Occipital lobe (tissue), 2 donors: ENCODE data around the gene TAF11L2. TPM values are rescaled to one million over a fixed set of nuclear protein-coding genes. Genes with fewer than 3 reads are reported as not detected.
"Not testable (repeated sequence)": the region's sequence is repeated elsewhere in the genome, so short reads cannot be mapped to it uniquely, and the experiment has no call there.

Source experiments
- DNase-seq: peaks from one replicate; lab custom pipeline; 2025; lab: John Stamatoyannopoulos, UW
- total RNA-seq: library from RNA; depleted of rRNA; stranded (reverse); fragments of >200 nt; gene quantifications from one replicate; pipeline ENCODE4 v1.2.3, GENCODE V29; 2014

TAF11L2 gene
- total RNA-seq = not detected

- DNase-seq = not testable (repeated sequence)
Measured at GRCh38 chr5:17497931-17498330, at the start of gene TAF11L2. Gene TAF11L2, plus strand, starts transcription at chr5:17498231.

- no peak for DNase-seq
Measured at GRCh38 chr5:17448877-17449276, 49.2 kb upstream of the TAF11L2 start.

- DNase-seq = no peak
Measured at GRCh38 chr5:17452936-17453335, 45.1 kb upstream of the TAF11L2 start.

GRCh38 chr5:17455942-17456341 lies 42.1 kb upstream of the TAF11L2 start:
- no peak for DNase-seq

GRCh38 chr5:17461793-17462192 lies 36.2 kb upstream of the TAF11L2 start:
- no peak for DNase-seq

GRCh38 chr5:17463653-17464052 lies 34.4 kb upstream of the TAF11L2 start:
- DNase-seq = no peak

- DNase-seq = no peak
Measured at GRCh38 chr5:17470064-17470463, 28.0 kb upstream of the TAF11L2 start.

GRCh38 chr5:17475064-17475463 lies 23.0 kb upstream of the TAF11L2 start:
- not testable (repeated sequence) for DNase-seq

GRCh38 chr5:17477043-17477442 lies 21.0 kb upstream of the TAF11L2 start:
- DNase-seq = no peak

- DNase-seq = no peak
Measured at GRCh38 chr5:17477573-17478265, 20.3 kb upstream of the TAF11L2 start.

- DNase-seq = no peak
Measured at GRCh38 chr5:17481378-17481777, 16.7 kb upstream of the TAF11L2 start.

GRCh38 chr5:17482790-17483189 lies 15.2 kb upstream of the TAF11L2 start:
- no peak for DNase-seq

- DNase-seq = not testable (repeated sequence)
Measured at GRCh38 chr5:17486464-17487173, 11.4 kb upstream of the TAF11L2 start.

- no peak for DNase-seq
Measured at GRCh38 chr5:17487174-17487512, 10.9 kb upstream of the TAF11L2 start.

GRCh38 chr5:17491257-17491656 lies 6.8 kb upstream of the TAF11L2 start:
- not testable (repeated sequence) for DNase-seq

GRCh38 chr5:17492770-17493169 lies 5.3 kb upstream of the TAF11L2 start:
- no peak for DNase-seq

- DNase-seq = no peak
Measured at GRCh38 chr5:17497446-17497845, 585 bp upstream of the TAF11L2 start.

GRCh38 chr5:17511775-17512325 lies 13.8 kb downstream of the TAF11L2 start:
- DNase-seq = no peak

GRCh38 chr5:17517526-17517925 lies 19.5 kb downstream of the TAF11L2 start:
- DNase-seq = not testable (repeated sequence)

- DNase-seq = not testable (repeated sequence)
Measured at GRCh38 chr5:17518067-17518466, 20.0 kb downstream of the TAF11L2 start, which contains the start of gene TAF11L3. Gene TAF11L3, plus strand, starts transcription at chr5:17518367.

- DNase-seq = not testable (repeated sequence)
Measured at GRCh38 chr5:17519508-17519907, 21.5 kb downstream of the TAF11L2 start.

- DNase-seq = not testable (repeated sequence)
Measured at GRCh38 chr5:17521501-17521900, 23.5 kb downstream of the TAF11L2 start, which contains the start of gene TAF11L4. Gene TAF11L4, plus strand, starts transcription at chr5:17521801.

GRCh38 chr5:17524935-17525334 lies 26.9 kb downstream of the TAF11L2 start, which contains the start of gene TAF11L5:
Gene TAF11L5, plus strand, starts transcription at chr5:17525235.
- DNase-seq = not testable (repeated sequence)
